Stimulated activated CD4-positive, alpha-beta T cell treated with anti-CD3 and anti-CD28 coated beads, Interleukin-12 subunit alpha, Interleukin-12 subunit beta, amount 100 ng/mL, for 4 hours (primary cell): Measurements from ENCODE around the gene APOE.
A peak's percentile ranks its signal among the peaks of the same experiment; 100 is the strongest.
"Not testable (repeated sequence)": the region's sequence is repeated elsewhere in the genome, so short reads cannot be mapped to it uniquely, and the experiment has no call there.

Experiments used
- DNase-seq: peaks from one replicate; pipeline ENCODE4 v3.0.0-alpha.2; 2020

Gene APOE

DNA sequence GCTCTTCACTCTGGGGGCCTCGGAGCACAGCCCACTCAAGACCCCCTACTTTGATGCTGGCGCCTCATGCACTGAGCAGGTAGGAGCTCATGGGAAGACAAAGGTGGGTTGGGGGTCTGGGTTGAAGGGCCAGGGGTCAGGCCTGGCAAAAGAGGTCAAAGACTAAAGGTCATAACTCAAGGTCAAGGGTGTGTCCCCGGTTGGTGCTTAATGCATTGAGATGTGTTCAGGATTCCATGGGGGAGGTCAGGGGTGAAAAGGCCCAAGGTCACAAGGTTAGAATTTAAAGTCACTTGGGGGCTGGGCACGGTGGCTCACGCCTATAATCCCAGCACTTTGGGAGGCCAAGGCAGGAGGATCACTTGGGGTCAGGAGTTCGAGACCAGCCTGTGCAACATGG, 19.5 kb upstream of the APOE start:
- DNase-seq = no peak

DNA sequence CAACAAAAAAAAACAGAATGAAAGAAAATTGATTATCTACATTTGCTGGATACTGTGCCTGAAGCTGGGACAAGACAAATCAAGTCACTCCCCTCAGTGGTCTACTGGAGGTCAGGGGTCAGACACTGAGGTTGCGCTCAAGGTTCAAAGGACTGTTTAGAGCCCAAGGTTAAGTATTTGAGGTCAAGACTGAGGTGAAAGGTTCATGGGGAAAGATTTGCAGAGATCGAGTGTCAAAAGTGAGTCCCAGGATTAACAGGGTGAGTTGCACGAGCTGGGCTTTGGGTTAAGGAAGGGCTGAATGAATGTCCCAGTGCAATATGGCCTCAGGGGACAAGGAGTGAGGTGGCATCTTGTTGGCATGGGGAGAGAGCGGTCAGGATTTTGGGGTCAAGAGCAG, 17.9 kb upstream of the APOE start:
- DNase-seq = no peak

DNA sequence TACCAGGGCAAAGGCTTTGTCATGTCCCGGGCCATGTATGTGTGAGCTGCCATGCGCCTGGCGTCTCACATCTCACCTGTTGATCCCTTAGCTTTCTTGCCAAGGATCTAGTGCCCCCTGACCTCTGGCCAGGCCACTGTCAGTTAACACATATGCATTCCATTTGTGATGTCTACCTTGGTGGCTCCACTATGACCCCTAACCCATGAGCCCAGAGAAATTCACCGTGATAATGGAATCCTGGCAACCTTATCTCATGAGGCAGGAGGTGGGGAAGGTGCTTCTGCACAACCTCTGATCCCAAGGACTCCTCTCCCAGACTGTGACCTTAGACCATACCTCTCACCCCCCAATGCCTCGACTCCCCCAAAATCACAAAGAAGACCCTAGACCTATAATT, 17.3 kb upstream of the APOE start:
- not testable (repeated sequence) for DNase-seq

GRCh38 chr19:44889830-44890365, 15.7 kb upstream of the APOE start:
- no peak for DNase-seq

DNA sequence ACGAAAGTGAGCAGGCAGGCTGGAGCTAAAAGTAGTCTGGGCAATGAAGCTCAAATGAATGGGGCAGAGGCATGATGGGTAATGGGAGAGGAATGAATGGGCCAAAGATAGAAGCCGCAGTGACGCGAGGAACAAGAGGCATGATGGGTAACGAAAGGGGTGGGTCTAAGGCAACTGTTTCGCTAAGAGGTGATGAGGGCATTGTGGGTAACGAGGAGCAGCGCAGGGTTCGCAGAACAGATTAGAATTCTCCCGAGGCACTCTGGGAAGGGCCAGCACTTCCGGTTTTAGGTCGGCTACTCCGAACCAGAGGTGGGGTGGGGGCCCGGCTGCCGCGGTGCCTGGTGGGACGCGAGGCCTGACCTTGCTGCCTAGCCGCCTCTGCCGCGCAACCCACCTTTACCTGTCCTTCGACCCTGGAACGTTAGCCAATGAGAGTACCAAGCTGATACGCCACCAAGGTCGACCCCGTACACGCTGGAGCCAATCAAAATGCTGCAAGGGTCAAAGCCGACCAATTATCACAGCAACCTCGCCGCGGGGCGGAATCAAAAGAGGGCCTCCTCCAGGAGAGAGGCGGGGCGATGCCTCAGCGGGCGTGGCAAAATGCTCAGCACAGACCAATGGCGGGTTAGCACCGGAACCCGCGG, 15.1 kb upstream of the APOE start:
- peak; percentile 100 for DNase-seq

GRCh38 chr19:44891016-44891882, 14.3 kb upstream of the APOE start, which contains the start of gene TOMM40:
TSS of gene TOMM40 (plus strand) at chr19:44891254. CDS start at chr19:44891416, 162 bp downstream.
- DNase-seq = peak; percentile 36

GRCh38 chr19:44892932-44893331, 12.7 kb upstream of the APOE start:
- no peak for DNase-seq

- DNase-seq = no peak
Measured at GRCh38 chr19:44893332-44894051, 12.1 kb upstream of the APOE start.

GRCh38 chr19:44894052-44894400, 11.6 kb upstream of the APOE start:
- no peak for DNase-seq

DNA sequence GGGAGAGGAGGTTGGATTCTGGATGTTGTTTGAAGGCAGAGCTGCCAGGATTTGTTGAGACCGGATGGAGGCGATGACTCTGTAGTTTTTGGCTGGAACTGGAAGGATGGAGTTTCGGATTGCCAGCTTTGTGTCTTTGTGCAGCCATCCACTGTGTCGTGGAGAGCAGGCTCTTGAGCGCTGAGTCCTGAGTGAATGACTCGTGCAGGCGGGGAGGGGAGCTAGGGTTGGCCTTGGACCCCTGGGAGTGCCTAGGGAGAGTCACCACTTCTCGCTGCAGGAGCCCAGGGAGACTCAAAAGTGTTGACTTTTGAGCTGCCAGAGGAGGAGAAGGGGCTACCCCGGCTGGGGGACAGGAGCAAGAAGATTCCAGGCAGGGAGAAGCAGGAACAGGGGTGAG, 10.7 kb upstream of the APOE start:
- no peak for DNase-seq

- no peak for DNase-seq
Measured at GRCh38 chr19:44897835-44898234, 7.8 kb upstream of the APOE start.

DNA sequence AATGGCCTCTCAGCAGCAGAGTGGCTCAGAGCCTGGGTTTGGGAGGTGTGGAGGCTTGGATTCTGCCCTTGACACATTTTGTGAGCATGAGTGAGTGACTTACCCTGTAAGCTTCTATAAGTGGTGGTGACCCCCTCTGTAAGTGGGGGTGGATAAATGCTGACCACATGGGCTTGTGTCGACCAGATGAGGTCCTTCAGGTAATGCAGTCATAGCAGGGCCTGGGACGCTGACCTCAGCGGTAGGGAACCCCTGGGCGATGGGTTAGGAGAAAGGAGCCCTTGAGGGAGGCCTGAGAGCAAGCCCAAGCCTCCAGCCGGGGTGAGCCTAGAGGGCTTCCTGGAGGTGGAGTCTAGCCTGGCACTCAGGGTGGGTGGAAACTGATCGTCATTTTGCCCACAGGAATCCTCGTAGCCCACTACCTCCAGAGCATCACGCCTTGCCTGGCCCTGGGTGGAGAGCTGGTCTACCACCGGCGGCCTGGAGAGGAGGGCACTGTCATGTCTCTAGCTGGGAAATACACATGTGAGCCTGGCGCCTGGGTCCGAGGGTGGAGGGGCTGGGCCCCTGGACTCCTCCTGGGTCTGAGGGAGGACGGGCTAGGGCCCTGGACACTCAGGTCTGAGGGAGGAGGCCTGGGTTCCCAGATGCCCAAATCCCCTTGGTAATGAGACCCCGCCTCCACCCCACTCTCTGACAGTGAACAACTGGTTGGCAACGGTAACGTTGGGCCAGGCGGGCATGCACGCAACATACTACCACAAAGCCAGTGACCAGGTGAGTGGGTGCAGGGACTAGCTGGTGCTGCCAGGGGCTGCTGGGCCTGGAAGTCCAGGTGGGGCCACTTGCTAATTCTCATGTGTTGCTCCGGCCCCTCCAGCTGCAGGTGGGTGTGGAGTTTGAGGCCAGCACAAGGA, 5.0 kb upstream of the APOE start:
- no peak for DNase-seq

- no peak for DNase-seq
Measured at GRCh38 chr19:44903216-44903601, 2.4 kb upstream of the APOE start.

- DNase-seq = peak; percentile 76
Measured at GRCh38 chr19:44903602-44904425, 1.8 kb upstream of the APOE start.

DNA sequence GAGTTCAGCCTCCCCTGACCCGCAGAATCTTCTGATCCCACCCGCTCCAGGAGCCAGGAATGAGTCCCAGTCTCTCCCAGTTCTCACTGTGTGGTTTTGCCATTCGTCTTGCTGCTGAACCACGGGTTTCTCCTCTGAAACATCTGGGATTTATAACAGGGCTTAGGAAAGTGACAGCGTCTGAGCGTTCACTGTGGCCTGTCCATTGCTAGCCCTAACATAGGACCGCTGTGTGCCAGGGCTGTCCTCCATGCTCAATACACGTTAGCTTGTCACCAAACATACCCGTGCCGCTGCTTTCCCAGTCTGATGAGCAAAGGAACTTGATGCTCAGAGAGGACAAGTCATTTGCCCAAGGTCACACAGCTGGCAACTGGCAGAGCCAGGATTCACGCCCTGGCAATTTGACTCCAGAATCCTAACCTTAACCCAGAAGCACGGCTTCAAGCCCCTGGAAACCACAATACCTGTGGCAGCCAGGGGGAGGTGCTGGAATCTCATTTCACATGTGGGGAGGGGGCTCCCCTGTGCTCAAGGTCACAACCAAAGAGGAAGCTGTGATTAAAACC, 1.1 kb upstream of the APOE start:
- DNase-seq = no peak

- no peak for DNase-seq
Measured at GRCh38 chr19:44907613-44908012, 2.0 kb downstream of the APOE start.

- no peak for DNase-seq
Measured at GRCh38 chr19:44908074-44908835, 2.7 kb downstream of the APOE start.

DNA sequence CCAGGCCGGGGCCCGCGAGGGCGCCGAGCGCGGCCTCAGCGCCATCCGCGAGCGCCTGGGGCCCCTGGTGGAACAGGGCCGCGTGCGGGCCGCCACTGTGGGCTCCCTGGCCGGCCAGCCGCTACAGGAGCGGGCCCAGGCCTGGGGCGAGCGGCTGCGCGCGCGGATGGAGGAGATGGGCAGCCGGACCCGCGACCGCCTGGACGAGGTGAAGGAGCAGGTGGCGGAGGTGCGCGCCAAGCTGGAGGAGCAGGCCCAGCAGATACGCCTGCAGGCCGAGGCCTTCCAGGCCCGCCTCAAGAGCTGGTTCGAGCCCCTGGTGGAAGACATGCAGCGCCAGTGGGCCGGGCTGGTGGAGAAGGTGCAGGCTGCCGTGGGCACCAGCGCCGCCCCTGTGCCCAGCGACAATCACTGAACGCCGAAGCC, 3.3 kb downstream of the APOE start:
- no peak for DNase-seq

- DNase-seq = no peak
Measured at GRCh38 chr19:44909775-44910174, 4.2 kb downstream of the APOE start.

GRCh38 chr19:44911896-44912295, 6.3 kb downstream of the APOE start:
- not testable (repeated sequence) for DNase-seq
